DMS153 treated with DMSO at 0.1 percent for 48 hours (cell line): ENCODE results near the gene ALG6.
"Not testable (repeated sequence)": the region's sequence is repeated elsewhere in the genome, so short reads cannot be mapped to it uniquely, and the experiment has no call there.

ENCODE experiments used
- DNase-seq: peaks from one replicate; lab custom pipeline; 2025; ENCODE audit not compliant: unreplicated experiment; lab: John Stamatoyannopoulos, UW

ALG6 gene

GRCh38 chr1:63411066-63411465 is 43.6 kb downstream of the ALG6 start:
- no peak for DNase-seq

- DNase-seq, result no peak
Observed at GRCh38 chr1:63413394-63413793, 46.0 kb downstream of the ALG6 start.

GRCh38 chr1:63414691-63415365 is 47.4 kb downstream of the ALG6 start:
- DNase-seq, result no peak

GRCh38 chr1:63418101-63418500 is 50.7 kb downstream of the ALG6 start:
- no peak for DNase-seq

GRCh38 chr1:63420746-63421145 is 53.3 kb downstream of the ALG6 start:
- DNase-seq, result not testable (repeated sequence)

- no peak for DNase-seq
Observed at GRCh38 chr1:63423649-63424048, 56.2 kb downstream of the ALG6 start.

GRCh38 chr1:63428815-63429214 is 61.4 kb downstream of the ALG6 start:
- DNase-seq, result no peak

- DNase-seq, result no peak
Observed at GRCh38 chr1:63429281-63429680, 61.9 kb downstream of the ALG6 start.

GRCh38 chr1:63435161-63435560 is 67.7 kb downstream of the ALG6 start:
- no peak for DNase-seq

- no peak for DNase-seq
Observed at GRCh38 chr1:63442141-63442475, 74.7 kb downstream of the ALG6 start.

GRCh38 chr1:63448731-63449246 is 81.4 kb downstream of the ALG6 start:
- no peak for DNase-seq

- no peak for DNase-seq
Observed at GRCh38 chr1:63450416-63450815, 83.0 kb downstream of the ALG6 start.

GRCh38 chr1:63453232-63453631 is 85.8 kb downstream of the ALG6 start:
- DNase-seq, result no peak

- DNase-seq, result no peak
Observed at GRCh38 chr1:63454269-63454668, 86.8 kb downstream of the ALG6 start.

- DNase-seq, result no peak
Observed at GRCh38 chr1:63458750-63459149, 91.3 kb downstream of the ALG6 start.

- no peak for DNase-seq
Observed at GRCh38 chr1:63461661-63462230, 94.3 kb downstream of the ALG6 start.

- DNase-seq, result no peak
Observed at GRCh38 chr1:63463248-63463647, 95.8 kb downstream of the ALG6 start.

GRCh38 chr1:63466181-63466580 is 98.8 kb downstream of the ALG6 start:
- DNase-seq, result no peak

GRCh38 chr1:63466759-63467158 is 99.3 kb downstream of the ALG6 start:
- DNase-seq, result no peak

- DNase-seq, result not testable (repeated sequence)
Observed at GRCh38 chr1:63468683-63469082, 101.3 kb downstream of the ALG6 start.

- DNase-seq, result no peak
Observed at GRCh38 chr1:63475761-63476160, 108.3 kb downstream of the ALG6 start.

GRCh38 chr1:63480057-63480456 is 112.6 kb downstream of the ALG6 start:
- no peak for DNase-seq

GRCh38 chr1:63486629-63487028 is 119.2 kb downstream of the ALG6 start:
- no peak for DNase-seq
